ENCODE results near the gene BMPR1B. TPM values are rescaled to one million over a fixed set of nuclear protein-coding genes. Genes with fewer than 3 reads are reported as not detected.

The BMPR1B gene
- total and polyA plus RNA-seq, 12 donors = 0.04 to 7.8 (median 2.5) TPM

DNA sequence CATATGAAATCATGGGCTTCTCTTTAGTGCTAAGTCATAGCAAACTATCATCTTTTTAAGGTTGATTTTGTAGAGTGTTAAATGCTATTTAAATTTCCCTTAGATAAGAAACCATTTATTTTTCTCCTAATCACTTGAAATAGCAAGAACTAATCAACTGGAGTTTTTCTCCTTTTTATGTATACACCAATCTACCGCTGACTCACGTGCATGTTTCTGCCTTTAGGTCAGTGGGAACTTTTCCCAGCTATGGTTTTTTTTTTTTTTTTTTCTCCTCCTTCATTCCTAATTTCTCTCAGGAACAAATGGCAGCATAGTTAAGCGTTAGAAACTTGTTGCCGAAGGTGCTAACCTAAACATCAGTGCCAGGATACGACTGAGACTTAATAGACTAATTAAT is 176.4 kb downstream of the BMPR1B start:
- intact Hi-C loops (cut with DNase I) = no loop called here
- no peak overlapping the region for H3K27ac ChIP-seq
- ATAC-seq (no peak), DNase-seq (no peak)
- 68 to 73% methylated on average over 5 of the region's 5 CpGs for WGBS, 2 donors
- no peak overlapping the region for H3K4me3 ChIP-seq
- no peaks in the 10 kb centered on the region for H3K36me3 ChIP-seq
- no peaks in the 10 kb centered on the region for H3K9me3 ChIP-seq
- TF ChIP-seq, protein P1, sequence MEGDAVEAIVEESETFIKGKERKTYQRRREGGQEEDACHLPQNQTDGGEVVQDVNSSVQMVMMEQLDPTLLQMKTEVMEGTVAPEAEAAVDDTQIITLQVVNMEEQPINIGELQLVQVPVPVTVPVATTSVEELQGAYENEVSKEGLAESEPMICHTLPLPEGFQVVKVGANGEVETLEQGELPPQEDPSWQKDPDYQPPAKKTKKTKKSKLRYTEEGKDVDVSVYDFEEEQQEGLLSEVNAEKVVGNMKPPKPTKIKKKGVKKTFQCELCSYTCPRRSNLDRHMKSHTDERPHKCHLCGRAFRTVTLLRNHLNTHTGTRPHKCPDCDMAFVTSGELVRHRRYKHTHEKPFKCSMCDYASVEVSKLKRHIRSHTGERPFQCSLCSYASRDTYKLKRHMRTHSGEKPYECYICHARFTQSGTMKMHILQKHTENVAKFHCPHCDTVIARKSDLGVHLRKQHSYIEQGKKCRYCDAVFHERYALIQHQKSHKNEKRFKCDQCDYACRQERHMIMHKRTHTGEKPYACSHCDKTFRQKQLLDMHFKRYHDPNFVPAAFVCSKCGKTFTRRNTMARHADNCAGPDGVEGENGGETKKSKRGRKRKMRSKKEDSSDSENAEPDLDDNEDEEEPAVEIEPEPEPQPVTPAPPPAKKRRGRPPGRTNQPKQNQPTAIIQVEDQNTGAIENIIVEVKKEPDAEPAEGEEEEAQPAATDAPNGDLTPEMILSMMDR (IDR thresholded peaks at IDR 0.05) = no peak
- no peaks in the 10 kb centered on the region for H3K4me1 ChIP-seq
- peaks cover 0 to 22% (median 0%) of the 10 kb centered on the region in 7 donors for H3K27me3 ChIP-seq

DNA sequence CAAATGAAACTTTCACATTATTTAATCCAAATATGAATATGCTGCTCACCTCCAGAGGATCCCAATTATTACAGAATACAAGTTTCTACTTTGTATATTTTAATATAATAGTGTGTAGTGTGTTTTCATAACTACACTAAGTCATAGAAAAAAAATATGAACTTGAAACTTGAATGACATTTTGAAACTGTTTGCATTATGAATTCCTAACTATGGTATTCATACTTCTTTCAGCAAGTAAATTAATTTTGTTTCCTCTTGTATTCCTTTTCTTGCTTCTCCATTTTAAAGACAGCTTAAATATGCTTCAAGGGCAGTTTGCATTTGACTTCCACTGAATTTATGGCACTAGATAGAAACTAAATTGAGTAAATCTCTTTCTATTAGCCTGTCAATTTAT is 177.1 kb downstream of the BMPR1B start:
- TF ChIP-seq, protein P1 (IDR thresholded peaks at IDR 0.05) = no peak
- H3K9me3 ChIP-seq = no peaks in the 10 kb centered on the region
- no peaks in the 10 kb centered on the region for H3K36me3 ChIP-seq
- intact Hi-C loops (cut with DNase I) = no loop called here
- no peaks in the 10 kb centered on the region for H3K4me1 ChIP-seq
- DNase-seq (no peak), ATAC-seq (no peak)
- peaks cover 0 to 22% (median 0%) of the 10 kb centered on the region in 7 donors for H3K27me3 ChIP-seq
- no peak overlapping the region for H3K4me3 ChIP-seq
- no peak overlapping the region for H3K27ac ChIP-seq

GRCh38 chr4:94936854-94937253 is 179.1 kb downstream of the BMPR1B start:
- intact Hi-C loops (cut with DNase I) = no loop called here
- 75 to 76% methylated on average over 4 of the region's 4 CpGs for WGBS, 2 donors
- H3K27ac ChIP-seq = no peak overlapping the region
- ATAC-seq (no peak), DNase-seq (no peak)
- no peaks in the 10 kb centered on the region for H3K9me3 ChIP-seq
- peaks cover 0 to 22% (median 0%) of the 10 kb centered on the region in 7 donors for H3K27me3 ChIP-seq
- H3K4me3 ChIP-seq = no peak overlapping the region
- H3K4me1 ChIP-seq = no peaks in the 10 kb centered on the region
- TF ChIP-seq, protein P1 (IDR thresholded peaks at IDR 0.05) = no peak
- no peaks in the 10 kb centered on the region for H3K36me3 ChIP-seq

- Histone ChIP-seq H3K27ac (no peak overlapping the region), H3K36me3 (no peaks in the 10 kb centered on the region), H3K4me1 (no peaks in the 10 kb centered on the region), H3K9me3 (no peaks in the 10 kb centered on the region), H3K4me3 (no peak overlapping the region), H3K27me3 (peaks cover 0 to 22% (median 0%) of the 10 kb centered on the region in 7 donors)
- TF ChIP-seq, protein P1 (IDR thresholded peaks at IDR 0.05) = no peak
- ATAC-seq = no peak
- intact Hi-C loops (cut with DNase I) = no loop called here
- WGBS, 2 donors = 83 to 97% methylated on average over 2 of the region's 2 CpGs
- no peak for DNase-seq
Observed at GRCh38 chr4:94939791-94940519, 182.2 kb downstream of the BMPR1B start.
